Ishikawa (cell line): ENCODE measurements around the gene PRDM10.

Experiments used
- CEBPB ChIP-seq: IDR thresholded peaks from 2 replicates; pipeline ENCODE4 v1.6.1; 2012
- CREB1 ChIP-seq: IDR thresholded peaks from 2 replicates; pipeline ENCODE4 v1.6.1; 2012; ENCODE audit warnings: low read depth
- EGR1 ChIP-seq: IDR thresholded peaks from 2 replicates; pipeline ENCODE4 v1.6.1; 2012
- EP300 ChIP-seq: IDR thresholded peaks from 2 replicates; pipeline ENCODE4 v1.6.1; 2012; ENCODE audit warnings: borderline replicate concordance
- FOXM1 ChIP-seq: IDR thresholded peaks from 2 replicates; pipeline ENCODE4 v1.6.1; 2012; ENCODE audit warnings: low read depth, borderline replicate concordance
- MAX ChIP-seq: IDR thresholded peaks from 2 replicates; pipeline ENCODE4 v1.6.1; 2012
- NFIC ChIP-seq: IDR thresholded peaks from 2 replicates; pipeline ENCODE4 v1.6.1; 2012
- RAD21 ChIP-seq: IDR thresholded peaks from 2 replicates; pipeline ENCODE4 v1.6.1; 2012; ENCODE audit warnings: low read depth
- REST ChIP-seq: IDR thresholded peaks from 2 replicates; pipeline ENCODE4 v1.6.1; 2012; ENCODE audit warnings: low read depth, mild to moderate bottlenecking
- TAF1 ChIP-seq: IDR thresholded peaks from 2 replicates; pipeline ENCODE4 v1.6.1; 2012; ENCODE audit warnings: low read depth, mild to moderate bottlenecking
- TCF12 ChIP-seq: IDR thresholded peaks from 2 replicates; pipeline ENCODE4 v1.6.1; 2012; ENCODE audit warnings: low read depth
- TEAD4 ChIP-seq: IDR thresholded peaks from 2 replicates; pipeline ENCODE4 v1.6.1; 2012
- USF1 ChIP-seq: IDR thresholded peaks from 2 replicates; pipeline ENCODE4 v1.6.1; 2012
- YY1 ChIP-seq: IDR thresholded peaks from 2 replicates; pipeline ENCODE4 v1.6.1; 2012; ENCODE audit warnings: low read depth
- ZBTB7A ChIP-seq: IDR thresholded peaks from 2 replicates; pipeline ENCODE4 v1.6.1; 2012; ENCODE audit warnings: low read depth

PRDM10 gene

GRCh38 chr11:129980086-129980485, 22.5 kb downstream of the PRDM10 start:
- no peak for TF ChIP-seq YY1

GRCh38 chr11:129979046-129979605, 23.5 kb downstream of the PRDM10 start:
- TF ChIP-seq REST = no peak
- no peak for TF ChIP-seq CREB1
- no peak for TF ChIP-seq EP300
- no peak for TF ChIP-seq RAD21
- TF ChIP-seq TEAD4 = no peak
- TF ChIP-seq CEBPB = no peak
- no peak for TF ChIP-seq USF1
- TF ChIP-seq EGR1 = no peak
- TF ChIP-seq NFIC = no peak
- no peak for TF ChIP-seq FOXM1
- no peak for TF ChIP-seq TAF1
- TF ChIP-seq MAX = no peak
- TF ChIP-seq YY1 = no peak
- no peak for TF ChIP-seq TCF12

GRCh38 chr11:129978447-129978846, 24.2 kb downstream of the PRDM10 start:
- no peak for TF ChIP-seq TEAD4
- no peak for TF ChIP-seq YY1
- no peak for TF ChIP-seq USF1
- TF ChIP-seq CEBPB = no peak
- no peak for TF ChIP-seq NFIC
- TF ChIP-seq MAX = no peak
- TF ChIP-seq EP300 = no peak
- no peak for TF ChIP-seq TAF1
- no peak for TF ChIP-seq REST
- TF ChIP-seq FOXM1 = no peak
- no peak for TF ChIP-seq ZBTB7A
- TF ChIP-seq EGR1 = no peak
- no peak for TF ChIP-seq TCF12
- no peak for TF ChIP-seq RAD21
- no peak for TF ChIP-seq CREB1

GRCh38 chr11:129976328-129976727, 26.3 kb downstream of the PRDM10 start:
- TF ChIP-seq MAX = no peak
- no peak for TF ChIP-seq EGR1
- no peak for TF ChIP-seq ZBTB7A
- no peak for TF ChIP-seq USF1
- no peak for TF ChIP-seq CEBPB
- TF ChIP-seq REST = no peak
- no peak for TF ChIP-seq TCF12
